Kidney (tissue), 14 donors: ENCODE measurements around the gene ZMPSTE24. TPM values are rescaled to one million over a fixed set of nuclear protein-coding genes. Genes with fewer than 3 reads are reported as not detected.

Experiments
- DNase-seq, 5 donors: peaks; one replicate each; pipeline ENCODE4 v3.0.0-alpha.2; 2013 to 2020
- FAIRE-seq: peaks from 2 replicates; lab custom pipeline; 2012; peaks lifted over from hg19 to GRCh38; lab: Jason Lieb, UNC
- H3K27ac ChIP-seq, 2 donors: one replicate each; pipeline ENCODE4 v1.7.0; 2013; ENCODE audit warnings: low read depth in 2 of 2, low read length in 2 of 2, inconsistent platforms in 1 of 2
- H3K27me3 ChIP-seq: one replicate; pipeline ENCODE4 v1.7.1; 2013; ENCODE audit warnings: low read length, inconsistent platforms; ENCODE audit not compliant: control insufficient read depth, insufficient read depth
- H3K36me3 ChIP-seq, 3 donors: one replicate each; pipeline versions ENCODE4 v1.7.0 to v1.7.1; 2013; ENCODE audit warnings: low read length in 3 of 3, control low read depth in 1 of 3, inconsistent platforms in 1 of 3; ENCODE audit not compliant: insufficient read depth in 3 of 3, control insufficient read depth in 2 of 3
- H3K4me1 ChIP-seq, 3 donors: one replicate each; pipeline versions ENCODE4 v1.7.0 to v1.7.1; 2013; ENCODE audit warnings: low read length in 3 of 3, inconsistent platforms in 1 of 3, low read depth in 1 of 3; ENCODE audit not compliant: control insufficient read depth in 2 of 3, insufficient read depth in 2 of 3
- H3K4me3 ChIP-seq, 3 donors: one replicate each; pipeline versions ENCODE4 v1.7.0 to v1.8.1; 2013; ENCODE audit warnings: low read length in 3 of 3, control low read depth in 1 of 3, inconsistent platforms in 1 of 3
- H3K9ac ChIP-seq, 3 donors: one replicate each; pipeline versions ENCODE4 v1.7.0 to v1.7.1; 2013; ENCODE audit warnings: low read length in 3 of 3, control low read depth in 1 of 3, inconsistent platforms in 1 of 3
- H3K9me3 ChIP-seq, 3 donors: one replicate each; pipeline versions ENCODE4 v1.7.0 to v1.7.1; 2013; ENCODE audit warnings: low read length in 3 of 3, control low read depth in 1 of 3, inconsistent platforms in 1 of 3; ENCODE audit not compliant: control insufficient read depth in 2 of 3, insufficient read depth in 1 of 3
- intact Hi-C: fragments of 100-400 bp; cut with DNase I; formaldehyde crosslinking; loops from one replicate; pipeline ENCODE4 v1.11.1; 2022
- polyA plus RNA-seq: library from polyadenylated mRNA; stranded (reverse); fragments of 350-450 nt; fragmentation: Illumina TruSeq; extraction: RNeasy Lipid Tissue Mini Kit (QIAGEN cat#74804); gene quantifications from one replicate; pipeline ENCODE4 v1.2.3, GENCODE V29; 2014; ENCODE audit warnings: low read depth, low replicate concordance; ENCODE audit not compliant: insufficient read depth
- total RNA-seq: library from RNA; stranded (reverse); fragmentation: NEBNext Ultra II Directional; extraction: Animal tissue kit (Norgen Biotek cat#: 25700); gene quantifications from one replicate; pipeline ENCODE4 v1.2.1, GENCODE V29; 2021
- TF ChIP-seq, protein P1 (sequence below): IDR thresholded peaks from 3 replicates; pipeline ENCODE4 v1.5.1; 2012; ENCODE audit warnings: mild to moderate bottlenecking, moderate library complexity, borderline replicate concordance; ENCODE audit not compliant: insufficient read depth; ENCODE audit errors: extremely low read depth
- donor health status: control.
- donor health status: control.
- donor health status: control.
- donor health status: control.
- donor health status: control.
- donor health status: DM: yes; HTN: yes; CAD: no.
- donor health status: Normal renal cell carcinoma (clear cell type).

ZMPSTE24 gene
- total and polyA plus RNA-seq, 2 donors from 2014 or later = 31.2 to 42.6 TPM

DNA sequence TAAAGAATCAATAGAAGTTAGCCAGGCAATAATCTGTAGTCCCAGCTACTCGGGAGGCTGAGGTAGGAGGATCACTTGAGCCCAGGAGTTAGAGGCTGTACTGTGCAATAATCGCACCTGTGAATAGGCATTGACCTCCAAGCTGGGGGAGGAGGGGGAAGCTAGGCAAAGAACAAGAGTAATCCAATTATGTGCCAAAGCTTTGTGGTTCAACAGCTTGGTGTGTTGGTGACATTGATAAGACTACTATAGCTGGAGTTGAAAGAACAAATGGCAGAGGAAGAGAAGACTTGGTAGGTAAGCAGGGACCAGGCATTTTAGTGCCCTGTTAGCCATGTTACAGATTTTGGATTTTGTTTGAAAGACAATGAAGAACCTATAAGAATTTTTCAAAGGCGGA is 12.3 kb upstream of the ZMPSTE24 start:
- H3K36me3 ChIP-seq = no peaks in the 10 kb centered on the region
- no peak overlapping the region for H3K27ac ChIP-seq
- intact Hi-C loops = no loop called here
- no peaks in the 10 kb centered on the region for H3K9me3 ChIP-seq
- H3K4me1 ChIP-seq = no peaks in the 10 kb centered on the region
- H3K27me3 ChIP-seq = no peaks in the 10 kb centered on the region
- no peak for FAIRE-seq
- no peak overlapping the region for H3K9ac ChIP-seq
- H3K4me3 ChIP-seq = no peak overlapping the region
- no peak for DNase-seq
- TF ChIP-seq, protein P1, sequence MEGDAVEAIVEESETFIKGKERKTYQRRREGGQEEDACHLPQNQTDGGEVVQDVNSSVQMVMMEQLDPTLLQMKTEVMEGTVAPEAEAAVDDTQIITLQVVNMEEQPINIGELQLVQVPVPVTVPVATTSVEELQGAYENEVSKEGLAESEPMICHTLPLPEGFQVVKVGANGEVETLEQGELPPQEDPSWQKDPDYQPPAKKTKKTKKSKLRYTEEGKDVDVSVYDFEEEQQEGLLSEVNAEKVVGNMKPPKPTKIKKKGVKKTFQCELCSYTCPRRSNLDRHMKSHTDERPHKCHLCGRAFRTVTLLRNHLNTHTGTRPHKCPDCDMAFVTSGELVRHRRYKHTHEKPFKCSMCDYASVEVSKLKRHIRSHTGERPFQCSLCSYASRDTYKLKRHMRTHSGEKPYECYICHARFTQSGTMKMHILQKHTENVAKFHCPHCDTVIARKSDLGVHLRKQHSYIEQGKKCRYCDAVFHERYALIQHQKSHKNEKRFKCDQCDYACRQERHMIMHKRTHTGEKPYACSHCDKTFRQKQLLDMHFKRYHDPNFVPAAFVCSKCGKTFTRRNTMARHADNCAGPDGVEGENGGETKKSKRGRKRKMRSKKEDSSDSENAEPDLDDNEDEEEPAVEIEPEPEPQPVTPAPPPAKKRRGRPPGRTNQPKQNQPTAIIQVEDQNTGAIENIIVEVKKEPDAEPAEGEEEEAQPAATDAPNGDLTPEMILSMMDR = no peak

DNA sequence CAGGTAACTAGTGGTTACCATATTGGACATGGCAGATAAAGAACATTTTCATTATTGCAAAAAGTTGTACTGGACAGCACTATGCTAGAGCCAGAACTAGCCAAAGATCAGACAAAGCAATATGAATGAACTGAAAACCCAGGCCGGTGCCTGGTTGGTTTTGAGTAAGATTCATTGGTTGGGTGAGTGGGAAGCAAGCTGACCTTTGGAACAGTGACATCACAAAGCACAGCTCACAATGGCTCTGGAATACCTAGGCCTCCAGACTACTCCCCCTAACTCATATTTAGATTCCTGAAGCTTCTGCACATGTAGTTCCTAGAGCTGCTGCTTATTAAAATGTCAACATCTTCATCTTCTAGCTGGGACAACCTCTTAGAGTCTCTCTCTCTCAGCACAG is 10.4 kb upstream of the ZMPSTE24 start, which contains the start of gene TMCO2:
Gene TMCO2 (plus strand): TSS at position 283 of the 400 bp plus-strand sequence. CDS start 57 bp downstream, at position 340.
- intact Hi-C loops = no loop called here
- Histone ChIP-seq H3K36me3 (no peaks in the 10 kb centered on the region), H3K9me3 (no peaks in the 10 kb centered on the region), H3K9ac (no peak within 1 kb of the TSS), H3K4me3 (no peak within 1 kb of the TSS), H3K27ac (no peak within 1 kb of the TSS), H3K27me3 (no peaks in the 10 kb centered on the region), H3K4me1 (no peaks in the 10 kb centered on the region)
- DNase-seq = peak in 2 of 5 donors; percentile 20 to 38
- TF ChIP-seq, protein P1 = no peak
- FAIRE-seq = no peak

DNA sequence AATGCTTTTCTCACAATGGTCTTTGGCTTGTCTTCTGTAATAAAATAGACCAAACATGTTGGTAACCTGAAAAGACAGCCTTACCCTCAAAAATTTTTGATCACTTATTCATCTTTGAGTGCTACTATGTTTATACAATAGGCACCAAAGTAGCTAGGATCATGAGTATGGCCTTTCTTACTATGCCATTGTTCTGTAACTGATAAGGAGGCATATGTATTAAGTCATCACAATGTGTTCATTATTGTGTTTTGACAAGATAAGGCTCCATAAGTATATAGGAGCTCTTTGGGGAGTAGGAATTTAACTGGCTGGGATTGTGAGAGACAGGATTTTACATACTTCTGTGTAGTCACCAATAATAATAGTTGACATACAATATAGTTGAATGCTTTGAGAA is 9.6 kb upstream of the ZMPSTE24 start:
- intact Hi-C loops = no loop called here
- DNase-seq = no peak
- Histone ChIP-seq H3K4me3 (no peak overlapping the region), H3K9me3 (no peaks in the 10 kb centered on the region), H3K4me1 (no peaks in the 10 kb centered on the region), H3K27ac (no peak overlapping the region), H3K27me3 (no peaks in the 10 kb centered on the region), H3K9ac (no peak overlapping the region), H3K36me3 (no peaks in the 10 kb centered on the region)
- TF ChIP-seq, protein P1 = no peak
- FAIRE-seq = no peak

DNA sequence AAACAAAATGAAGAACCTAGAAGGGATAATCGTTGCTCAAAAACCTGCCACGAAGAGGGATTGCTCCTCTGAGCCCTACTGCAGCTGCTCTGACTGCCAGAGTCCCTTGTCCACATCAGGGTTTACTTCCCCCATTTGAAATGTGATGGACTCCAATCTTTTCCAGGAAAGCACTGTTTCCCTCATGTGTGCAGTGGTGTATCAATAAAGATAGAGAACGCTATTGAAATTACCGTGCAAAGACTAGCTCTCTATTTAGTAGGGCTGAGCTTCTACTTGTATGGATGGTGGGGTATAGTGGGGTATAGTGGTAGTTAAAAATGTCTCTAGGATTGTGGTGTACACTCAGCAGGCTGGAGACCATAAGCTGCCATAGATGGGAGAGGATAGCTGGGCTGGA is 6.6 kb upstream of the ZMPSTE24 start:
- Histone ChIP-seq H3K4me1 (peaks cover 0 to 2% (median 0%) of the 10 kb centered on the region in 3 donors), H3K36me3 (no peaks in the 10 kb centered on the region), H3K9me3 (no peaks in the 10 kb centered on the region), H3K9ac (no peak overlapping the region), H3K27me3 (no peaks in the 10 kb centered on the region), H3K4me3 (no peak overlapping the region), H3K27ac (no peak overlapping the region)
- FAIRE-seq = no peak
- TF ChIP-seq, protein P1 = no peak
- no peak for DNase-seq
- intact Hi-C loops = no loop called here
